Smooth muscle cell (in vitro differentiated cells): ENCODE measurements around the gene PTPRU. TPM values are rescaled to one million over a fixed set of nuclear protein-coding genes. Genes with fewer than 3 reads are reported as not detected.

Source experiments
- DNase-seq: peaks from one replicate; lab custom pipeline; 2025; ENCODE audit not compliant: unreplicated experiment; lab: John Stamatoyannopoulos, UW
- H2AFZ ChIP-seq: fragments of 200-600 bp; sonication (generic); 2 replicates; pipeline ENCODE4 v1.6.0; 2016; ENCODE audit warnings: antibody characterized with exemption, low read depth, mild to moderate bottlenecking
- H3F3A ChIP-seq: fragments of 200-600 bp; sonication (generic); 2 replicates; pipeline ENCODE4 v1.6.0; 2017; ENCODE audit warnings: antibody characterized with exemption, low read depth
- H3K27ac ChIP-seq: fragments of 200-600 bp; sonication (generic); 2 replicates; pipeline ENCODE4 v1.5.1; 2016; ENCODE audit warnings: low read depth, mild to moderate bottlenecking
- H3K27me3 ChIP-seq: fragments of 200-600 bp; sonication (generic); 2 replicates; pipeline ENCODE4 v1.6.1; 2016; ENCODE audit warnings: low read depth, mild to moderate bottlenecking
- H3K36me3 ChIP-seq: fragments of 200-600 bp; sonication (generic); 2 replicates; pipeline ENCODE4 v1.5.1; 2016; ENCODE audit warnings: low read depth
- H3K4me1 ChIP-seq: fragments of 200-600 bp; sonication (generic); 2 replicates; pipeline ENCODE4 v1.5.1; 2016; ENCODE audit warnings: low read depth
- H3K4me2 ChIP-seq: fragments of 200-600 bp; sonication (generic); 2 replicates; pipeline ENCODE4 v1.6.0; 2016; ENCODE audit warnings: mild to moderate bottlenecking
- H3K4me3 ChIP-seq: fragments of 200-600 bp; sonication (generic); 2 replicates; pipeline ENCODE4 v1.5.1; 2016; ENCODE audit warnings: mild to moderate bottlenecking
- H3K79me2 ChIP-seq: fragments of 200-600 bp; sonication (generic); 2 replicates; pipeline ENCODE4 v1.6.0; 2016; ENCODE audit warnings: low read depth, mild to moderate bottlenecking
- H3K9ac ChIP-seq: fragments of 200-600 bp; sonication (generic); 2 replicates; pipeline ENCODE4 v1.6.0; 2016; ENCODE audit warnings: low read depth
- H3K9me3 ChIP-seq: fragments of 200-600 bp; sonication (generic); replicated peaks from 2 replicates; pipeline ENCODE4 v1.5.1; 2016; ENCODE audit warnings: low read depth
- H4K20me1 ChIP-seq: fragments of 200-600 bp; sonication (generic); 2 replicates; pipeline ENCODE4 v1.6.0; 2016; ENCODE audit warnings: low read depth
- WGBS: methylation state at CpG from one replicate; pipeline ENCODE4 v1.1.7; 2016; ENCODE audit warnings: low lambda C conversion rate; 5-methylcytosine and 5-hydroxymethylcytosine counted together
- polyA plus RNA-seq: library from polyadenylated mRNA; unstranded; fragments of >200 nt; fragmentation: Nextera tagmentation; extraction: Ambion mirVana; gene quantifications from 2 replicates; pipeline ENCODE4 v1.2.1, GENCODE V29; 2016
- total RNA-seq: library from RNA; depleted of rRNA; stranded (reverse); fragments of >200 nt; gene quantifications from 2 replicates; pipeline ENCODE4 v1.2.3, GENCODE V29; 2014
- TF ChIP-seq, protein P1 (sequence below): fragments of 200-600 bp; sonication (generic); IDR thresholded peaks from 2 replicates; pipeline ENCODE4 v1.5.1; 2017; ENCODE audit warnings: borderline replicate concordance, mild to moderate bottlenecking, antibody characterized with exemption; ENCODE audit not compliant: insufficient read depth, poor library complexity, severe bottlenecking

Gene PTPRU
- total and polyA plus RNA-seq, 2 experiments from 2014 or later, result 41.1 to 67.8 TPM

- 98% methylated on average over 4 of the region's 4 CpGs for WGBS
- Histone ChIP-seq H3K9ac (no peak overlapping the region), H3K36me3 (no peaks in the 10 kb centered on the region), H2AFZ (no peak overlapping the region), H3K27me3 (no peaks in the 10 kb centered on the region), H3K79me2 (no peaks in the 10 kb centered on the region), H3K27ac (no peak overlapping the region), H3F3A (no peaks in the 10 kb centered on the region), H3K4me1 (no peaks in the 10 kb centered on the region), H4K20me1 (no peaks in the 10 kb centered on the region), H3K4me2 (no peak overlapping the region), H3K9me3 (no peaks in the 10 kb centered on the region), H3K4me3 (no peak overlapping the region)
- no peak for DNase-seq
- TF ChIP-seq, protein P1, sequence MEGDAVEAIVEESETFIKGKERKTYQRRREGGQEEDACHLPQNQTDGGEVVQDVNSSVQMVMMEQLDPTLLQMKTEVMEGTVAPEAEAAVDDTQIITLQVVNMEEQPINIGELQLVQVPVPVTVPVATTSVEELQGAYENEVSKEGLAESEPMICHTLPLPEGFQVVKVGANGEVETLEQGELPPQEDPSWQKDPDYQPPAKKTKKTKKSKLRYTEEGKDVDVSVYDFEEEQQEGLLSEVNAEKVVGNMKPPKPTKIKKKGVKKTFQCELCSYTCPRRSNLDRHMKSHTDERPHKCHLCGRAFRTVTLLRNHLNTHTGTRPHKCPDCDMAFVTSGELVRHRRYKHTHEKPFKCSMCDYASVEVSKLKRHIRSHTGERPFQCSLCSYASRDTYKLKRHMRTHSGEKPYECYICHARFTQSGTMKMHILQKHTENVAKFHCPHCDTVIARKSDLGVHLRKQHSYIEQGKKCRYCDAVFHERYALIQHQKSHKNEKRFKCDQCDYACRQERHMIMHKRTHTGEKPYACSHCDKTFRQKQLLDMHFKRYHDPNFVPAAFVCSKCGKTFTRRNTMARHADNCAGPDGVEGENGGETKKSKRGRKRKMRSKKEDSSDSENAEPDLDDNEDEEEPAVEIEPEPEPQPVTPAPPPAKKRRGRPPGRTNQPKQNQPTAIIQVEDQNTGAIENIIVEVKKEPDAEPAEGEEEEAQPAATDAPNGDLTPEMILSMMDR, result no peak
Observed at GRCh38 chr1:29315876-29316275, 79.6 kb downstream of the PTPRU start.

DNA sequence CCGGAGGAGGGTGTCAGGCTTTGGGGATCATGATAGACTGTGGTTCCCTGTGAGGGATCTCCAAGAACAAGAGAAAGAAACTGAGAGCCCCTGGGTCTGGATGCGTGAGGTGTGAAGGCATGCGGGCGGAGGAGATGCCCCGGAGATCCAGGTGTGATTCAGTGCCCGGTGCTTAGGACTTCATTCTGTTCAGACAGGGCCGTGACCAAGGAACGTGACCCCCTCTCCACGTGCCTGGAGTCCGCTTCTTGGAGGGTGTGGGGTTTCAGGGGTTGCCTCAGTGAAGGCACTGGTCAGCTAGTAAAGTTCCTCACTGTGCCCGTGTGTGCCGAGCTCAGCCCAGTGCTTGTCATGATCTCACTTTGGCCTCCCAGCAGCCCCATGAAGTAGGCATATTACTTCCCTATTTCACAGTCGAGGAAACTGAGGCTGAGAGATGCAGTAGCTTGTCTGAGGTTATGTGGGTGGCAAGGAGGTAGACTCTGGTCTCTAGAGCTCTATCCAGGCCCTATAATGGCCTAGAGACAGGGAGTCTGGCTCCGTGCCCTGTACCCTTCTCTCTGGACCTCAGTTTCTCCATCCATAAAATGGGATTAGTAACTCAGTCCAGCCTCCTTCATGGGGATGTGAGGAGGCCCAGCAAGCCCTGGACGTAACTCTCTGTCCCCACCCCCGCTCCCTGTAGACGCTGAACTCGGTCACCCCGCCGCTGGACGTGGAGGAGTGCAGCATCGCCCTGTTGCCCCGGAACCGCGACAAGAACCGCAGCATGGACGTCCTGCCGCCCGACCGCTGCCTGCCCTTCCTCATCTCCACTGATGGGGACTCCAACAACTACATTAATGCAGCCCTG, 81.0 kb downstream of the PTPRU start:
- no peak for DNase-seq
- no peaks in the 10 kb centered on the region for H3K4me1 ChIP-seq
- no peaks in the 10 kb centered on the region for H3K36me3 ChIP-seq
- no peaks in the 10 kb centered on the region for H3K27me3 ChIP-seq
- no peak overlapping the region for H2AFZ ChIP-seq
- H3K4me3 ChIP-seq, result no peak overlapping the region
- H3K9ac ChIP-seq, result no peak overlapping the region
- H3K79me2 ChIP-seq, result no peaks in the 10 kb centered on the region
- no peaks in the 10 kb centered on the region for H4K20me1 ChIP-seq
- no peak overlapping the region for H3K4me2 ChIP-seq
- TF ChIP-seq, protein P1, result no peak
- no peak overlapping the region for H3K27ac ChIP-seq
- no peaks in the 10 kb centered on the region for H3F3A ChIP-seq
- 98% methylated on average over 30 of the region's 30 CpGs for WGBS
- no peaks in the 10 kb centered on the region for H3K9me3 ChIP-seq

- no peaks in the 10 kb centered on the region for H4K20me1 ChIP-seq
- H3K9me3 ChIP-seq, result no peaks in the 10 kb centered on the region
- no peaks in the 10 kb centered on the region for H3F3A ChIP-seq
- no peak for DNase-seq
- WGBS, result 95% methylated on average over 5 of the region's 5 CpGs
- no peak overlapping the region for H2AFZ ChIP-seq
- H3K27me3 ChIP-seq, result no peaks in the 10 kb centered on the region
- TF ChIP-seq, protein P1, result no peak
- no peak overlapping the region for H3K9ac ChIP-seq
- H3K36me3 ChIP-seq, result no peaks in the 10 kb centered on the region
- H3K27ac ChIP-seq, result no peak overlapping the region
- H3K79me2 ChIP-seq, result no peaks in the 10 kb centered on the region
- no peaks in the 10 kb centered on the region for H3K4me1 ChIP-seq
- no peak overlapping the region for H3K4me2 ChIP-seq
- H3K4me3 ChIP-seq, result no peak overlapping the region
Observed at GRCh38 chr1:29317916-29318530, 81.7 kb downstream of the PTPRU start.
